ENCODE data around the gene ERC2.

Gene ERC2

DNA sequence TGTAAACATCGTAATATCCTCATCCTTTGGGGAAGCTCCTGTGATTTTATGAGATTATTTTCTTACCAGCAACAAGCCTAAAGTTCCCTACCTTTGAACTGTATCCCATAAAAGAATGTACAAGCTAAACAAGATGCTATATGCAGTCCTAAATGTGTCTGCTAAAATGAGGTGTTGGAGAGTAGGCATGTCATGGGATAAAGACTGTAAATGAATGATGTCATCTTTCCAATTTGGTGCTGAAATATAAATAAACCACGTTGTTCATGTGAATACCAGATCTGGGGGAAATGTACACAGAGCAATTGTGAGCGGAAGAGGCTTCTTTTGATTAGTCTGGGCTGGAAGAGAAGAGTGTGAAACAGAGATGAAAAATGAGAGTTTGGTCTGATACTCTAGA lies 766.3 kb downstream of the ERC2 start (continued):
- no peak for TF ChIP-seq ZNF302 (tag by site-specific recombination; IDR thresholded peaks at IDR 0.05; ENCODE audit: low read depth)
- 0 out of 2 replicates have a peak, but pooled peaks have one; percentile 33 for TF ChIP-seq ZNF558 (tag by site-specific recombination; IDR thresholded peaks at IDR 0.05)
- TF ChIP-seq ZNF16 (tag by site-specific recombination; IDR thresholded peaks at IDR 0.05; ENCODE audit: low read depth), result no peak
- TF ChIP-seq ZNF660 (tag by site-specific recombination; IDR thresholded peaks at IDR 0.05), result 0 out of 2 replicates have a peak, but pooled peaks have one; percentile 31
- TF ChIP-seq YY2 (tag by site-specific recombination; IDR thresholded peaks at IDR 0.05), result no peak
- TF ChIP-seq, protein P1, sequence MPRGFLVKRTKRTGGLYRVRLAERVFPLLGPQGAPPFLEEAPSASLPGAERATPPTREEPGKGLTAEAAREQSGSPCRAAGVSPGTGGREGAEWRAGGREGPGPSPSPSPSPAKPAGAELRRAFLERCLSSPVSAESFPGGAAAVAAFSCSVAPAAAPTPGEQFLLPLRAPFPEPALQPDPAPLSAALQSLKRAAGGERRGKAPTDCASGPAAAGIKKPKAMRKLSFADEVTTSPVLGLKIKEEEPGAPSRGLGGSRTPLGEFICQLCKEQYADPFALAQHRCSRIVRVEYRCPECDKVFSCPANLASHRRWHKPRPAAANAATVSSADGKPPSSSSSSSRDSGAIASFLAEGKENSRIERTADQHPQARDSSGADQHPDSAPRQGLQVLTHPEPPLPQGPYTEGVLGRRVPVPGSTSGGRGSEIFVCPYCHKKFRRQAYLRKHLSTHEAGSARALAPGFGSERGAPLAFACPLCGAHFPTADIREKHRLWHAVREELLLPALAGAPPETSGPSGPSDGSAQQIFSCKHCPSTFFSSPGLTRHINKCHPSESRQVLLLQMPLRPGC (tag by site-specific recombination; IDR thresholded peaks at IDR 0.05), result 0 out of 2 replicates have a peak, but pooled peaks have one; percentile 35
- no peak for TF ChIP-seq ZNF169 (tag by site-specific recombination; IDR thresholded peaks at IDR 0.05)
- no peak for TF ChIP-seq ZNF626 (tag by site-specific recombination; IDR thresholded peaks at IDR 0.05)
- no peak for TF ChIP-seq ZNF76 (tag by site-specific recombination; IDR thresholded peaks at IDR 0.05; ENCODE audit: borderline replicate concordance, low read depth)
- no peak for TF ChIP-seq ZNF514 (tag by site-specific recombination; IDR thresholded peaks at IDR 0.05)
- TF ChIP-seq ZNF707 (tag by site-specific recombination; IDR thresholded peaks at IDR 0.05), result no peak
- no peak for TF ChIP-seq HOXD13 (CRISPR knock-in tag; IDR thresholded peaks at IDR 0.05; ENCODE audit: borderline replicate concordance)
- TF ChIP-seq ZBTB17 (tag by site-specific recombination; IDR thresholded peaks at IDR 0.05), result peak; percentile 89
- no peak for TF ChIP-seq ZNF221 (tag by site-specific recombination; IDR thresholded peaks at IDR 0.05; ENCODE audit: borderline replicate concordance)
- TF ChIP-seq ZBTB48 (tag by site-specific recombination; IDR thresholded peaks at IDR 0.05), result no peak
- no peak for TF ChIP-seq ZSCAN23 (tag by site-specific recombination; IDR thresholded peaks at IDR 0.05)
- TF ChIP-seq ZNF768 (tag by site-specific recombination; IDR thresholded peaks at IDR 0.05), result no peak
- TF ChIP-seq, protein P2, sequence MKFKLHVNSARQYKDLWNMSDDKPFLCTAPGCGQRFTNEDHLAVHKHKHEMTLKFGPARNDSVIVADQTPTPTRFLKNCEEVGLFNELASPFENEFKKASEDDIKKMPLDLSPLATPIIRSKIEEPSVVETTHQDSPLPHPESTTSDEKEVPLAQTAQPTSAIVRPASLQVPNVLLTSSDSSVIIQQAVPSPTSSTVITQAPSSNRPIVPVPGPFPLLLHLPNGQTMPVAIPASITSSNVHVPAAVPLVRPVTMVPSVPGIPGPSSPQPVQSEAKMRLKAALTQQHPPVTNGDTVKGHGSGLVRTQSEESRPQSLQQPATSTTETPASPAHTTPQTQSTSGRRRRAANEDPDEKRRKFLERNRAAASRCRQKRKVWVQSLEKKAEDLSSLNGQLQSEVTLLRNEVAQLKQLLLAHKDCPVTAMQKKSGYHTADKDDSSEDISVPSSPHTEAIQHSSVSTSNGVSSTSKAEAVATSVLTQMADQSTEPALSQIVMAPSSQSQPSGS (tag by site-specific recombination; IDR thresholded peaks at IDR 0.05; ENCODE audit: low read depth), result peak; percentile 98
- TF ChIP-seq, protein P3, sequence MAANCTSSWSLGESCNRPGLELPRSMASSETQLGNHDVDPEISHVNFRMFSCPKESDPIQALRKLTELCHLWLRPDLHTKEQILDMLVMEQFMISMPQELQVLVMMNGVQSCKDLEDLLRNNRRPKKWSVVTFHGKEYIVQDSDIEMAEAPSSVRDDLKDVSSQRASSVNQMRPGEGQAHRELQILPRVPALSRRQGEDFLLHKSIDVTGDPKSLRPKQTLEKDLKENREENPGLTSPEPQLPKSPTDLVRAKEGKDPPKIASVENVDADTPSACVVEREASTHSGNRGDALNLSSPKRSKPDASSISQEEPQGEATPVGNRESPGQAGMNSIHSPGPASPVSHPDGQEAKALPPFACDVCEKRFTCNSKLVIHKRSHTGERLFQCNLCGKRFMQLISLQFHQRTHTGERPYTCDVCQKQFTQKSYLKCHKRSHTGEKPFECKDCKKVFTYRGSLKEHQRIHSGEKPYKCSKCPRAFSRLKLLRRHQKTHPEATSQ (tag by site-specific recombination; IDR thresholded peaks at IDR 0.05), result no peak
- no peak for TF ChIP-seq HOXC10 (CRISPR knock-in tag; IDR thresholded peaks at IDR 0.05)
- TF ChIP-seq ZNF596 (tag by site-specific recombination; IDR thresholded peaks at IDR 0.05), result no peak
- TF ChIP-seq, protein P4, sequence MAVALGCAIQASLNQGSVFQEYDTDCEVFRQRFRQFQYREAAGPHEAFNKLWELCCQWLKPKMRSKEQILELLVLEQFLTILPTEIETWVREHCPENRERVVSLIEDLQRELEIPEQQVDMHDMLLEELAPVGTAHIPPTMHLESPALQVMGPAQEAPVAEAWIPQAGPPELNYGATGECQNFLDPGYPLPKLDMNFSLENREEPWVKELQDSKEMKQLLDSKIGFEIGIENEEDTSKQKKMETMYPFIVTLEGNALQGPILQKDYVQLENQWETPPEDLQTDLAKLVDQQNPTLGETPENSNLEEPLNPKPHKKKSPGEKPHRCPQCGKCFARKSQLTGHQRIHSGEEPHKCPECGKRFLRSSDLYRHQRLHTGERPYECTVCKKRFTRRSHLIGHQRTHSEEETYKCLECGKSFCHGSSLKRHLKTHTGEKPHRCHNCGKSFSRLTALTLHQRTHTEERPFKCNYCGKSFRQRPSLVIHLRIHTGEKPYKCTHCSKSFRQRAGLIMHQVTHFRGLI (tag by site-specific recombination; IDR thresholded peaks at IDR 0.05), result no peak
- no peak for TF ChIP-seq ZSCAN30 (tag by site-specific recombination; IDR thresholded peaks at IDR 0.05)
- no peak for TF ChIP-seq ZNF571 (tag by site-specific recombination; IDR thresholded peaks at IDR 0.05)
- no peak for TF ChIP-seq ZNF416 (tag by site-specific recombination; IDR thresholded peaks at IDR 0.05)
- TF ChIP-seq, protein P5, sequence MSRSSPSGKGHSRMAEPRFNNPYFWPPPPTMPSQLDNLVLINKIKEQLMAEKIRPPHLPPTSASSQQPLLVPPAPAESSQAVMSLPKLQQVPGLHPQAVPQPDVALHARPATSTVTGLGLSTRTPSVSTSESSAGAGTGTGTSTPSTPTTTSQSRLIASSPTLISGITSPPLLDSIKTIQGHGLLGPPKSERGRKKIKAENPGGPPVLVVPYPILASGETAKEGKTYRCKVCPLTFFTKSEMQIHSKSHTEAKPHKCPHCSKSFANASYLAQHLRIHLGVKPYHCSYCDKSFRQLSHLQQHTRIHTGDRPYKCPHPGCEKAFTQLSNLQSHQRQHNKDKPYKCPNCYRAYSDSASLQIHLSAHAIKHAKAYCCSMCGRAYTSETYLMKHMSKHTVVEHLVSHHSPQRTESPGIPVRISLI (tag by site-specific recombination; IDR thresholded peaks at IDR 0.05), result no peak
- no peak for TF ChIP-seq ZNF184 (tag by site-specific recombination; IDR thresholded peaks at IDR 0.05)
- peak; percentile 76 for TF ChIP-seq FEZF1 (tag by site-specific recombination; IDR thresholded peaks at IDR 0.05)
- TF ChIP-seq ZNF132 (tag by site-specific recombination; IDR thresholded peaks at IDR 0.05; ENCODE audit: borderline replicate concordance), result no peak
- 0 out of 2 replicates have a peak, but pooled peaks have one; percentile 34 for TF ChIP-seq ZNF561 (tag by site-specific recombination; IDR thresholded peaks at IDR 0.05; ENCODE audit: borderline replicate concordance)
- TF ChIP-seq ZNF529 (tag by site-specific recombination; IDR thresholded peaks at IDR 0.05; ENCODE audit: insufficient replicate concordance), result no peak
- no peak for TF ChIP-seq ZNF138 (tag by site-specific recombination; IDR thresholded peaks at IDR 0.05; ENCODE audit: borderline replicate concordance)
- TF ChIP-seq GLI2 (tag by site-specific recombination; IDR thresholded peaks at IDR 0.05; ENCODE audit: borderline replicate concordance, low read depth), result no peak
- no peak for TF ChIP-seq ZNF274 (IDR thresholded peaks at IDR 0.05; ENCODE audit: low read length)
- TF ChIP-seq ZNF274 (tag by site-specific recombination; IDR thresholded peaks at IDR 0.05; ENCODE audit: borderline replicate concordance), result no peak
- no peak for TF ChIP-seq ZNF776 (tag by site-specific recombination; IDR thresholded peaks at IDR 0.05; ENCODE audit: borderline replicate concordance)

Measured in HEK293 (cell line).